ENCODE results near the gene ATP13A2.

The ATP13A2 gene

DNA sequence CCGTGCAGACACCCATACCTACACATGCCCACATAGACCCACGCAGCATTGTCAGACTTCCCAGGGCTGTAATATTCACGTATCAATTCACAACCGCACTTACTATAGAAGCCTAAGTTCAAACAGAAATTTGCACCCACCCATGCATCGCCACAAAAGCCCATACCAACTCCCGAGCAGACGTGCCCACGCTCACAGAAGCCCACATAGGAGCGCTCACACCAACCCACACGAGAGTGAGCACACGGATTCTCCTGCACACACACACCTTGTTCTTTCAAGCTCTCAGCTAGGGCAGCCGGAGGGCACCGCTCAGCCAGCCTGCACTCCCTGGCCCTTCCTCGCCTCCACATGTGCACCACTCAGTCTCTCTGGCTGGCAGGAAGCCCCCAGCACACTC lies 35.9 kb downstream of the ATP13A2 start:
- TF ChIP-seq, protein P1, sequence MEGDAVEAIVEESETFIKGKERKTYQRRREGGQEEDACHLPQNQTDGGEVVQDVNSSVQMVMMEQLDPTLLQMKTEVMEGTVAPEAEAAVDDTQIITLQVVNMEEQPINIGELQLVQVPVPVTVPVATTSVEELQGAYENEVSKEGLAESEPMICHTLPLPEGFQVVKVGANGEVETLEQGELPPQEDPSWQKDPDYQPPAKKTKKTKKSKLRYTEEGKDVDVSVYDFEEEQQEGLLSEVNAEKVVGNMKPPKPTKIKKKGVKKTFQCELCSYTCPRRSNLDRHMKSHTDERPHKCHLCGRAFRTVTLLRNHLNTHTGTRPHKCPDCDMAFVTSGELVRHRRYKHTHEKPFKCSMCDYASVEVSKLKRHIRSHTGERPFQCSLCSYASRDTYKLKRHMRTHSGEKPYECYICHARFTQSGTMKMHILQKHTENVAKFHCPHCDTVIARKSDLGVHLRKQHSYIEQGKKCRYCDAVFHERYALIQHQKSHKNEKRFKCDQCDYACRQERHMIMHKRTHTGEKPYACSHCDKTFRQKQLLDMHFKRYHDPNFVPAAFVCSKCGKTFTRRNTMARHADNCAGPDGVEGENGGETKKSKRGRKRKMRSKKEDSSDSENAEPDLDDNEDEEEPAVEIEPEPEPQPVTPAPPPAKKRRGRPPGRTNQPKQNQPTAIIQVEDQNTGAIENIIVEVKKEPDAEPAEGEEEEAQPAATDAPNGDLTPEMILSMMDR (IDR thresholded peaks at IDR 0.05; ENCODE audit: low read length, missing control alignments) = no peak
- no peak overlapping the region for H3K4me3 ChIP-seq (replicated peaks; ENCODE audit: low read depth, low read length)
- DNase-seq (ENCODE audit: low read depth) = no peak

DNA sequence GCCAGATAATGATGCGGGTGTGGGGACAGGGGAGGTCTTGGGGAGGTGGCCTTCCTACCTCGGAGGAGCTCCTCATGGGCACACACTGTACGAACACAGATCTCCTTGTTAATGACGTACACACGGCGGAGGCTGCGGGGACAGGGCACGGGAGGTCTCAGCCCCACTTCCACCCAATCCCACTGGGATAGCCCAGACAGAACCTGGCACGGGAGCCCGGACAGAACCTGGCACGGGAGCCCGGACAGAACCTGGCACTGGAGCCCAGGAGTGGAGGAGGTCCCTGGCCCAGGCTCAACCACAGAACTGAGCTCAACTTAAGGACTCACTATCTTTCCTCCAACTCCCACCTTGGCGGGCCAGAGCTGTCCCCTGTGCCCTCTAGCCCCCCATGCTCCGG lies 36.5 kb downstream of the ATP13A2 start:
- H3K4me3 ChIP-seq (replicated peaks; ENCODE audit: low read depth, low read length) = no peak overlapping the region
- no peak for DNase-seq (ENCODE audit: low read depth)
- TF ChIP-seq, protein P1 (IDR thresholded peaks at IDR 0.05; ENCODE audit: low read length, missing control alignments) = no peak

DNA sequence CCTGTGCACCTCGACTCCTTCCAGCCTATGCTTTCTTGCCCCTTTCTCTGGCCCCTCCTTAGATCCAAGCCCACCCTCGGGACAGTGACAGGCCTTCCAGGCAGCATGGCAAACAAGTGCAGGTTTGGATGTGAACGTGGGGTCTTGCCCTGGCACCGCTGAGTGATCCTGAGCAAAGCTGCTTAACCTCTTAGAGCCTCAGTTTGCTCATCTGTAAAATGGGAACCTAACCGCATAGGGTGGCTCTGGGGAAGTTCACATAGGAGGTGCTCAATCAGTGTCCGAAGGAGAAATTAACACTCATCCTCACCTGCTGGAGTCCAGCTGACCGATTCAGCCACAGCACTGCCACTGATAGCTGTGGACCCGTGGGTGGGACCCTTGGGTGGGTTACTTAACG lies 38.5 kb downstream of the ATP13A2 start:
- no peak for DNase-seq (ENCODE audit: low read depth)
- TF ChIP-seq, protein P1 (IDR thresholded peaks at IDR 0.05; ENCODE audit: low read length, missing control alignments) = no peak

DNA sequence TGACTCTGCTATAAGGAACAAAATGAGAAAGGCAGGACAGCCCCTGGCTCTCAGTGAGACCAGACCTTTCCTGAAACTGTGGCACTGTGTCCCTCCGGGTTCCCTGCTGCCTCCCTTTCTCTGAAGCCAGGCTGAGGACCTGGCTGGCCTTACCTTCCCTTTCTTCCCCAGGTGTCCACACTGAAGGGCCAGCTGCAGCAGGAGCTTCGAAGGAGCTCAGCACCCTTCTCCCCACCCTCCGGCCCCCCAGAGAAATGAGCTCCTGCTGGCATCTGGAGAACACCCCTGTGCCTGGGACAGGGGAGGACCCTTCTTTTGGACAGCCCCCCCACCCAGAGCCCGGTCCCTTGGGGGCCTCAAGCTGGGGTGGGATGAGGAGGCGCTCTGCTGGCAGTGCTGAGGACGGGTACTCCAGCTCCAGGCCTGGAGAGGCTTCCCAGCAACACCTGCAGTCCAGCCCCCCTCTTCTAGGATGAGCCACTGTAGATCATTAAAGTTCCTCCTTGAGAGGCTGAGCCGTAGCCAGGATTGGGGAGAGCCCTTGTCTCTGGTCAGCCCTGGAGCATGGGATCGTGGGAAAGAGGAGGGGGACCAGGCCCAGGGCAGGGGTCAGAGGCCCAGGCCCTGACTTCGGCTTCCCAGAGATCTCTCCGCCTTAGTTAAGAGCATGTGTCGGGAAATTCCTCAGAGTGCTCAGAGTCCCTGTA lies 39.4 kb downstream of the ATP13A2 start:
- DNase-seq (ENCODE audit: low read depth) = no peak
- TF ChIP-seq, protein P1 (IDR thresholded peaks at IDR 0.05; ENCODE audit: low read length, missing control alignments) = no peak
- no peak overlapping the region for H3K4me3 ChIP-seq (replicated peaks; ENCODE audit: low read depth, low read length)

More for the DNA sequence above, 38.5 kb downstream of the ATP13A2 start:
- H3K4me3 ChIP-seq (replicated peaks; ENCODE audit: low read depth, low read length) = no peak overlapping the region

DNA sequence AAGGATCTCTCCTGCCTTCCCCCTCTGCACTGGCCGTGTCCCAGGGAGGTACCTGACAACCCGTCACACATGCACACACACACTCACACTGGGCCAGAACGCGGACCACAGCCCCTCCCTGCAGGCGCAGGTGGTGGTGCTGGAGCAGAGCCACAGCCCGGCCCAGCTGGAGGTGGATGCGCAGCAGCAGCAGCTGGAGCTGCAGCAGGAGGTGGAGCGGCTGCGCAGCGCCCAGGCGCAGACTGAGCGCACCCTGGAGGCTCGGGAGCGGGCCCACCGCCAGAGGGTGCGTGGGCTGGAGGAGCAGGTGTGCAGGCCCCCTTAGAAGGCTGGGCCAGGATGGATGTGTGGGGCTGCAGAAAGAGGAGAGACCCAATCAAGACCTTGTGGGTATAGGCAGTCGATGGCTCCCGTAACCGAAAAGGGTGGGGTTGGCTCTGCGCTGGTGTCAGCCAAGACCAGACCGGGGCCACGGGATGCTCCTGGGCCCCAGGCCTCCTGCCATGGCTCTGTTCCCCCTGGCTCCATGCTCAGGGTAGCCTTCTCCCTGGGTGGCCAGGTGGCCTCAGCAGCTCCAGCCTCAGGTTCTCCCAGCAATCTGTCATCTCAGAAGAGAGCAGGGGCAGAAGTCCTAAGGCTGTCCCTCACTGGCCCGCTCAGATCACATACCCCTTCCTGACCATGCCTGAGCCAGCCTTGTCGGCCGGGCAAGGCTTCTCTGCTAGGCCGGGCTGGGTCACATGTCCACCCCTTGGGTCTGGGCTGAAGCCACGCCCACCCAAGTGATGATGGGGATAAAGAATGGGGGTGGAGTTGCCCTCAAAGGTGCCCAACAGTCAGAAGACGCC lies 40.2 kb downstream of the ATP13A2 start:
- no peak for DNase-seq (ENCODE audit: low read depth)
- TF ChIP-seq, protein P1 (IDR thresholded peaks at IDR 0.05; ENCODE audit: low read length, missing control alignments) = no peak
- no peak overlapping the region for H3K4me3 ChIP-seq (replicated peaks; ENCODE audit: low read depth, low read length)

DNA sequence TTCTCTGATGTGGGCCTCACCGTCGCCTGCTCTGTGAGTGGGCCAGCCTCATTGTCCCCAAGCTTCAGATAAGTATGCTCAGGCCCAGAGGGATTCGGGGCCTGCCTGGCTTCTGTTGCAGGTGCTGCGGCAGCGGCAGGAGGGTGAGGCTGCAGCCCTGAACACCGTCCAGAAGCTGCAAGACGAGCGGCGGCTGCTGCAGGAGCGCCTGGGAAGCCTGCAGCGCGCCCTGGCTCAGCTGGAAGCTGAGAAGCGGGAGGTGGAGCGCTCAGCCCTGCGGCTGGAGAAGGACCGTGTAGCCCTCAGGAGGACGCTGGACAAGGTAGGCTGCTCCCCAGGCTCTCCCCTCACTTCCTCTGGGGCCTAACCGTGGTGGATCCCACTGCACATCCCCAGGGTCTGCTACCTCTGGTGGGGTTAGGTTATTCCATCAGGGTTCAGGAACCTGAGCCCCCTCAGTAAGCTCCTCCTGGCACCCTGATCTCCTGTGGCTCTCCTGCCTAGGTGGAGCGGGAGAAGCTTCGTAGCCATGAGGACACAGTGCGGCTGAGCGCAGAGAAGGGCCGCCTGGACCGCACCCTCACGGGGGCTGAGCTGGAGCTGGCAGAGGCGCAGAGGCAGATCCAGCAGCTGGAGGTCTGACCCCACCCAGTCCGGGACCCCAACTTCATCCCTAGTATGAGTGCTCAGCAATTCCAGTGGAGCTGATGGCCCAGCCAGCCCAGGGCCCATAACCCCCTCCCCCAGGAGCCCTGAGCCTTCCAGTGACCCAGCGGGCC lies 41.4 kb downstream of the ATP13A2 start:
- DNase-seq (ENCODE audit: low read depth) = no peak
- no peak overlapping the region for H3K4me3 ChIP-seq (replicated peaks; ENCODE audit: low read depth, low read length)
- TF ChIP-seq, protein P1 (IDR thresholded peaks at IDR 0.05; ENCODE audit: low read length, missing control alignments) = no peak
